ENCODE measurements around the gene HERC2. TPM values are rescaled to one million over a fixed set of nuclear protein-coding genes. Genes with fewer than 3 reads are reported as not detected.

The HERC2 gene
- total and polyA plus RNA-seq, 2 of the 8 experiments (the other 6 are each of a cell fraction or from before 2014, with no cell fraction given): 83.0 to 88.7 TPM

GRCh38 chr15:28219116-28219515 lies 102.9 kb downstream of the HERC2 start:
- Histone ChIP-seq H2BK15ac (ENCODE audit: low read length) (no peak overlapping the region), H3K18ac (ENCODE audit: extremely low read depth, low read length) (no peak overlapping the region), H3K4ac (replicated peaks; ENCODE audit: insufficient read length, low read depth, low read length) (no peak overlapping the region), H3K36me3 (ENCODE audit: control insufficient read depth in 2 of 4, insufficient read depth in 4 of 4, low read length in 3 of 4) (peaks cover 7 to 35% (median 17%) of the 10 kb centered on the region in 4 experiments), H2AFZ (ENCODE audit: low read length) (no peak overlapping the region), H3K27me3 (replicated peaks in 1 of 4; ENCODE audit: control insufficient read depth in 3 of 4, extremely low read depth in 1 of 4, insufficient read depth in 3 of 4, low read length in 3 of 4) (no peaks in the 10 kb centered on the region), H4K91ac (replicated peaks; ENCODE audit: insufficient read length, low read length) (no peak overlapping the region), H3K56ac (replicated peaks; ENCODE audit: insufficient read length, low read depth, low read length) (no peak overlapping the region), H2AK5ac (ENCODE audit: low read depth, low read length) (no peak overlapping the region), H3K9ac (replicated peaks in 1 of 4; ENCODE audit: extremely low read depth in 1 of 4, low read depth in 3 of 4, low read length in 3 of 4) (no peak overlapping the region), H2BK5ac (ENCODE audit: low read depth, low read length) (no peak overlapping the region), H3K4me2 (ENCODE audit: insufficient read depth in 1 of 2, low read depth in 2 of 2, low read length in 2 of 2) (no peak overlapping the region), H3K79me1 (ENCODE audit: low read depth, low read length) (no peaks in the 10 kb centered on the region), H3K27ac (ENCODE audit: low read depth, low read length) (no peak overlapping the region), H3K4me3 (ENCODE audit: extremely low read depth in 1 of 4, insufficient read depth in 2 of 4, low read depth in 3 of 4, low read length in 4 of 4) (no peak overlapping the region), H2BK12ac (ENCODE audit: low read depth, low read length) (no peak overlapping the region), H3K23me2 (ENCODE audit: low read depth, low read length) (no peaks in the 10 kb centered on the region), H4K8ac (ENCODE audit: extremely low read depth, insufficient read depth, low read length) (no peak overlapping the region), H4K20me1 (replicated peaks in 1 of 2; ENCODE audit: control insufficient read depth in 1 of 2, insufficient read depth in 2 of 2, low read length in 2 of 2) (peaks cover 0 to 3% of the 10 kb centered on the region in 2 experiments), H3K9me3 (ENCODE audit: insufficient read depth in 2 of 2, low read depth in 1 of 2, low read length in 1 of 2) (no peaks in the 10 kb centered on the region), H2BK120ac (replicated peaks; ENCODE audit: low read depth, low read length) (no peak overlapping the region), H3K14ac (ENCODE audit: insufficient read length) (no peak overlapping the region), H3K79me2 (ENCODE audit: control insufficient read depth in 1 of 2, insufficient read depth in 2 of 2, low read length in 2 of 2) (no peaks in the 10 kb centered on the region), H3K4me1 (replicated peaks in 1 of 4; ENCODE audit: control insufficient read depth in 3 of 4, insufficient read depth in 4 of 4, low read length in 3 of 4) (no peaks in the 10 kb centered on the region), H2BK20ac (ENCODE audit: low read length) (no peak overlapping the region), H4K5ac (ENCODE audit: insufficient read length, low read depth, low read length) (no peak overlapping the region), H3K23ac (ENCODE audit: insufficient read length) (no peak overlapping the region)
- CTCF ChIA-PET (ENCODE audit: partially characterized antibody): no interaction called here
- no peak for FAIRE-seq
- 93% methylated on average over 10 of the region's 10 CpGs; no CpG with 5 or more reads in 1 of the 2 experiments for WGBS, 2 experiments (ENCODE audit: extremely low coverage in 1 of 2, insufficient coverage in 1 of 2, insufficient read length in 1 of 2, insufficient replicate concordance in 2 of 2, low coverage in 1 of 2, low lambda C conversion rate in 2 of 2, missing lambda C conversion rate in 1 of 2)
- POLR2A ChIA-PET (ENCODE audit: partially characterized antibody): no interaction called here
- TF ChIP-seq EGR1 (IDR thresholded peaks at IDR 0.05; ENCODE audit: borderline replicate concordance, low read depth, low read length) (no peak), CBX5 (IDR thresholded peaks at IDR 0.05; ENCODE audit: low read depth, low read length) (no peak), ZNF274 (IDR thresholded peaks at IDR 0.05; ENCODE audit: borderline replicate concordance, extremely low read depth, low read length) (no peak), KDM1A (IDR thresholded peaks at IDR 0.05; ENCODE audit: borderline replicate concordance, low read length) (no peak), NANOG (IDR thresholded peaks at IDR 0.05; ENCODE audit: insufficient read depth, low read depth, low read length, poor library complexity, severe bottlenecking) (no peak), EP300 (IDR thresholded peaks at IDR 0.05; ENCODE audit: borderline replicate concordance in 1 of 2, low read depth in 2 of 2, low read length in 2 of 2) (no peak), RFX5 (IDR thresholded peaks at IDR 0.05; ENCODE audit: borderline replicate concordance, low read depth, low read length) (no peak), MAX (IDR thresholded peaks at IDR 0.05) (no peak), SIN3A (conservative IDR thresholded peaks at IDR 0.05 in 1 of 2, IDR thresholded peaks at IDR 0.05 in 1 of 2; ENCODE audit: low read depth in 1 of 2, low read length in 2 of 2) (no peak), POU5F1 (IDR thresholded peaks at IDR 0.05; ENCODE audit: low read depth, low read length) (no peak), BCL11A (IDR thresholded peaks at IDR 0.05; ENCODE audit: low read depth in 2 of 2, low read length in 2 of 2) (no peak), RNF2 (IDR thresholded peaks at IDR 0.05; ENCODE audit: borderline replicate concordance, low read depth, low read length, missing control alignments, poor library complexity, severe bottlenecking) (no peak), JUND (IDR thresholded peaks at IDR 0.05; ENCODE audit: low read length) (no peak), KDM4A (IDR thresholded peaks at IDR 0.05; ENCODE audit: low read depth, low read length, severe bottlenecking) (no peak)
- DNase-seq (ENCODE audit: low read depth in 1 of 2, low spot score in 2 of 2): no peak
